Thymus (tissue), 14 donors: ENCODE data around the gene OR10G8. TPM values are rescaled to one million over a fixed set of nuclear protein-coding genes. Genes with fewer than 3 reads are reported as not detected.
"Not testable (repeated sequence)": the region's sequence is repeated elsewhere in the genome, so short reads cannot be mapped to it uniquely, and the experiment has no call there.

Experiments
- DNase-seq, 9 donors: peaks; one replicate each; pipeline ENCODE4 v3.0.0-alpha.2; 2013; ENCODE audit warnings: low spot score in 9 of 9, low read depth in 6 of 9, missing footprints in 1 of 9
- H3K27ac ChIP-seq, 2 donors: one replicate each; pipeline ENCODE4 v1.5.1; 2013; ENCODE audit warnings: control low read depth in 1 of 2, low read depth in 1 of 2, low read length in 1 of 2, mild to moderate bottlenecking in 1 of 2, moderate library complexity in 1 of 2
- H3K27me3 ChIP-seq, 2 donors: one replicate each; pipeline ENCODE4 v1.5.1; 2013; ENCODE audit warnings: low read length in 1 of 2; ENCODE audit not compliant: control insufficient read depth in 2 of 2, insufficient read depth in 1 of 2
- H3K36me3 ChIP-seq, 2 donors: one replicate each; pipeline ENCODE4 v1.5.1; 2013; ENCODE audit warnings: low read length in 1 of 2, mild to moderate bottlenecking in 1 of 2, moderate library complexity in 1 of 2; ENCODE audit not compliant: control insufficient read depth in 2 of 2, insufficient read depth in 2 of 2
- H3K4me1 ChIP-seq, 2 donors: one replicate each; pipeline ENCODE4 v1.5.1; 2013; ENCODE audit warnings: low read length in 2 of 2; ENCODE audit not compliant: control insufficient read depth in 2 of 2, insufficient read depth in 2 of 2
- H3K4me3 ChIP-seq, 2 donors: one replicate each; pipeline ENCODE4 v1.5.1; 2013; ENCODE audit warnings: low read length in 2 of 2, control low read depth in 1 of 2, mild to moderate bottlenecking in 1 of 2
- H3K9me3 ChIP-seq, 2 donors: one replicate each; pipeline ENCODE4 v1.5.1; 2013; ENCODE audit warnings: low read length in 1 of 2, mild to moderate bottlenecking in 1 of 2; ENCODE audit not compliant: control insufficient read depth in 2 of 2, insufficient read depth in 1 of 2
- WGBS: extraction: QIAGEN DNeasy Blood & Tissue Kit; methylation state at CpG from one replicate; pipeline ENCODE4 v1.1.7; 2013; 5-methylcytosine and 5-hydroxymethylcytosine counted together
- long read RNA-seq, 10 donors: transcript quantifications; one replicate each; lab custom pipeline, GENCODE V29; 2026
- polyA plus RNA-seq: library from polyadenylated mRNA; stranded (reverse); fragments of 200-250 nt; gene quantifications from one replicate; pipeline ENCODE4 v1.2.3, GENCODE V29; 2013
- total RNA-seq: library from RNA; stranded (reverse); fragments of 120-200 nt; gene quantifications from one replicate; pipeline ENCODE4 v1.2.4, GENCODE V29; 2013
- donor health status: healthy.

OR10G8 gene, protein sequence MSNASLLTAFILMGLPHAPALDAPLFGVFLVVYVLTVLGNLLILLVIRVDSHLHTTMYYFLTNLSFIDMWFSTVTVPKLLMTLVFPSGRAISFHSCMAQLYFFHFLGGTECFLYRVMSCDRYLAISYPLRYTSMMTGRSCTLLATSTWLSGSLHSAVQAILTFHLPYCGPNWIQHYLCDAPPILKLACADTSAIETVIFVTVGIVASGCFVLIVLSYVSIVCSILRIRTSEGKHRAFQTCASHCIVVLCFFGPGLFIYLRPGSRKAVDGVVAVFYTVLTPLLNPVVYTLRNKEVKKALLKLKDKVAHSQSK
- not detected for total RNA-seq
- not detected for polyA plus RNA-seq
- long read RNA-seq, donor 1 = 0 reads
- long read RNA-seq, donor 2 = 0 reads
- long read RNA-seq, donor 3 = 0 reads
- long read RNA-seq, donor 4 = 0 reads
- long read RNA-seq, donor 5 = 0 reads
- long read RNA-seq, donor 6 = 0 reads
- long read RNA-seq, donor 7 = 0 reads
- long read RNA-seq, donor 8 = 0 reads
- long read RNA-seq, donor 9 = 0 reads
- long read RNA-seq, donor 10 = 0 reads

DNA sequence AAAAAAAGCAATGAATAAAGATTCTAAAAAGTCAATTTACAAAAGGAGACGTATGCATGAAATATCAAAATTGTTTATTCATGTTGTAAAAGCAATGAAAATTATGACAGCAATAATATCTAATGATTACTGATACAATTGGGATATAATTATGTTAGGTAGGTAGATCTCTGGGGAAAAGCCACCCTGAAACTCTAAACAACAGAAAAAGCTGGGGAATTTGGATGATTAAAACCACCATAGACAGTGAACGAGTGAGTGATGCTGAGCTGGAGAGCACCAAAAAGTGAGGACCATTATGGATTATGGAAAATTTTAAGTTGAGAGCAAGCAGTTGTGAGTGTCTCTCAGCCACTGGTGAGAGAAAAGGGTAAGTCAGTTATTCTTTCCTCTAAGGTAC lies at the start of gene OR10G8:
Gene OR10G8 (plus strand): TSS at position 301 of the 400 bp plus-strand sequence. CDS start 2,825 bp downstream, outside the sequence.
- WGBS = 94% methylated on average over 2 of the region's 2 CpGs
- no peaks in the 10 kb centered on the region for H3K9me3 ChIP-seq
- no peaks in the 10 kb centered on the region for H3K27me3 ChIP-seq
- H3K36me3 ChIP-seq = no peaks in the 10 kb centered on the region
- no peak for DNase-seq
- H3K4me3 ChIP-seq = no peak within 1 kb of the TSS
- no peak within 1 kb of the TSS for H3K27ac ChIP-seq
- no peaks in the 10 kb centered on the region for H3K4me1 ChIP-seq

DNA sequence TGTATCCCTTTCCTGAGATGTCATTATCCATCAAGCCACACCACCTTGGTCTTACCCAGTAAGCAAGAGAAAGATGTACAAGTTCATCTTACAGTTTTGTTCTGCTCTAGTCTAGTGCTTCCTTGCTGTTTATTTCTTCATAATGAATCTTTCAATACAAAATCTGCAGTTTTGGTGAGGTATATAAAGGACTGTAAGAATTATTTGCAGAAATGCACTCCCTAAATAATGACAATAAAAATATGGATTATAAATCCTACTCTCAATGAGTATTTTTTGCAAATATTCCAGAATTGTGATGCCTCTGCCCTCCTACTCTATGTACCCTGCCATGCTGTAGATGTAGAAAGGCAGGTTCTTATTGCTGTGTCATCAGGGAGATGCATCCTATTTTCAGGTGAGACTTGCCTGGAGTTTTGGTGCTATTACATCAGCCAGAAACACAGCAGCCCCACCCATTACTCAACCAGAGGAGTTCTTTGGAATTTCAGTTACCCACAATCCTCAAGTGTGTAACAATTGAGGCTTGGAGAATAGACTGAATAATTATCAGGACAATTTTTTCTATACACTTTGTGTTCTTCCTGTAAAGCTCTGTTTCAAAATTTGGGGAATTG lies 48.8 kb upstream of the OR10G8 start, which contains the start of gene OR10S1:
Gene OR10S1 (minus strand): TSS at position 51 of the 617 bp plus-strand sequence. CDS start 117 bp downstream, outside the sequence.
- H3K27me3 ChIP-seq = no peaks in the 10 kb centered on the region
- no peak within 1 kb of the TSS for H3K27ac ChIP-seq
- H3K4me1 ChIP-seq = no peaks in the 10 kb centered on the region
- H3K4me3 ChIP-seq = no peak within 1 kb of the TSS
- H3K9me3 ChIP-seq = no peaks in the 10 kb centered on the region
- no peak for DNase-seq
- no peaks in the 10 kb centered on the region for H3K36me3 ChIP-seq

DNA sequence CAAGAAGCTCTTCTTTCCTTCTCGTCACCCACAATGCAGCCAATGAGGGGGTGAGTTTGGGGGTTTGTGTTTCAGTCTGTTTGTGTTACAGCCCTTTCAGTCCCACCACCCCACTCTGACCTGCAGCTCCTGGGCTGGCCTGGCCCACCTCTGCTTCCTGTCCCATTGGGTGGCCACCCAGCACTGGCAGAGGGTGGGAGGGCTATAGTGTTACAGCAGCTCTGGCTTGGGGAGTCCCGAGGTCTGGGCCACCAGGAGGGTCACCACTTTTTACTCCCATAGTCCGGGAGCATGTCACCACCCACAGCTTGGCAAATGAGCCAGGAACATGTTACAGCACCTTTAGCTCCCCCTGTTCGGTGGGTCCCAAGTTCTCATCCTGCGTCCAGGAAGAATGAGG lies 47.3 kb upstream of the OR10G8 start:
- WGBS = 93% methylated on average over 5 of the region's 5 CpGs
- no peaks in the 10 kb centered on the region for H3K4me1 ChIP-seq
- no peaks in the 10 kb centered on the region for H3K36me3 ChIP-seq
- H3K4me3 ChIP-seq = no peak overlapping the region
- H3K27ac ChIP-seq = no peak overlapping the region
- no peaks in the 10 kb centered on the region for H3K27me3 ChIP-seq
- H3K9me3 ChIP-seq = no peaks in the 10 kb centered on the region
- no peak for DNase-seq

DNA sequence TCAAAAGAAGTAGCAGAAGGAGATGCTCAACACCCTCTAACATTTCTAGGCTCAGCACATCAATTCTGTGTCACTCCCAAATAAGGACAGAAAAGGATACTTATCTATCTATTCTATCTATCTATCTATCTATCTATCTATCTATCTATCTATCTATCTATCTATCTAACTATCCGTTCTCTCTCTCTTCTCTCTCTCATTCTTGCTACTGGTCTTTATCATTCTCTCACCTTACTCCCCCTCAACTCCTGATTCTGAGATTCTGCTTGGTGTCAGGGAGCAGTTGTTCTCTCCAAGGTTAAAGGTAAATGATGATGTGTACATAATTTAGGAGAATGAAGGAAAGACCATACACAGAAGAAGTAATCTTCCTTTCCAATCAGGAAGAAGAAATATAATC lies 31.5 kb upstream of the OR10G8 start, which contains the start of gene OR10G6:
Gene OR10G6 (minus strand): TSS at position 43 of the 400 bp plus-strand sequence. CDS start 0 bp downstream, at position 43.
- no peaks in the 10 kb centered on the region for H3K36me3 ChIP-seq
- no peaks in the 10 kb centered on the region for H3K27me3 ChIP-seq
- H3K27ac ChIP-seq = no peak within 1 kb of the TSS
- no peak for DNase-seq
- H3K4me1 ChIP-seq = no peaks in the 10 kb centered on the region
- H3K4me3 ChIP-seq = no peak within 1 kb of the TSS
- WGBS = 100% methylated on average over 1 of the region's 1 CpG
- H3K9me3 ChIP-seq = no peaks in the 10 kb centered on the region

DNA sequence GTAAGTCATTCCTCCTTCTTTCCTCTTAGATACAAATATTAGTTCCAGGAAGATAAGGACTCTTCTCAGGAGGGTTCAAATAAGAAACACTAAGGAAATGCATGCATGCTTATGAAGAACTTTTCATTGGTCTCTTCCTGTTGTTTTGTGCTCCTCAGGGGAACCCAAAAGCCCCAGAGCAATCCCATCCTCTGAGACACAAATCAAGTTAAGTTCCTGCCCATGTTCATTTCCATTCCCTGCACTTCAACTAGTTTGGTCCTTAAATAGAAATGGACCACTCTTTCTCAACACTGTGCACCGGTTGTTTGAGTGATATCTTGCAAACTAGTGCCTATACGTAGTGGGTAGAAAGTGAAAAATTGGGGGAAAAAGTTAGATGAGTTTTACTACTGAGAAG lies 13.9 kb upstream of the OR10G8 start, which contains the start of gene OR10G4:
Gene OR10G4 (plus strand): TSS at position 301 of the 400 bp plus-strand sequence. CDS start 2,578 bp downstream, outside the sequence.
- WGBS = 91% methylated on average over 2 of the region's 2 CpGs

DNA sequence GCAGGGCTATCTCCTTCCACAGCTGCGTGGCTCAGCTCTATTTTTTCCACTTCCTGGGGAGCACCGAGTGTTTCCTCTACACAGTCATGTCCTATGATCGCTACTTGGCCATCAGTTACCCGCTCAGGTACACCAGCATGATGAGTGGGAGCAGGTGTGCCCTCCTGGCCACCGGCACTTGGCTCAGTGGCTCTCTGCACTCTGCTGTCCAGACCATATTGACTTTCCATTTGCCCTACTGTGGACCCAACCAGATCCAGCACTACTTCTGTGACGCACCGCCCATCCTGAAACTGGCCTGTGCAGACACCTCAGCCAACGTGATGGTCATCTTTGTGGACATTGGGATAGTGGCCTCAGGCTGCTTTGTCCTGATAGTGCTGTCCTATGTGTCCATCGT lies 10.8 kb upstream of the OR10G8 start:
- H3K27me3 ChIP-seq, H3K27ac ChIP-seq, H3K4me1 ChIP-seq, H3K4me3 ChIP-seq, H3K9me3 ChIP-seq, DNase-seq, H3K36me3 ChIP-seq: not testable (repeated sequence)
- 91% methylated on average over 7 of the region's 9 CpGs for WGBS

More for the DNA sequence above, 13.9 kb upstream of the OR10G8 start, which contains the start of gene OR10G4:
- no peaks in the 10 kb centered on the region for H3K27me3 ChIP-seq
- no peak within 1 kb of the TSS for H3K4me3 ChIP-seq
- no peak for DNase-seq
- H3K27ac ChIP-seq = no peak within 1 kb of the TSS
- no peaks in the 10 kb centered on the region for H3K36me3 ChIP-seq
- H3K9me3 ChIP-seq = no peaks in the 10 kb centered on the region
- H3K4me1 ChIP-seq = no peaks in the 10 kb centered on the region

DNA sequence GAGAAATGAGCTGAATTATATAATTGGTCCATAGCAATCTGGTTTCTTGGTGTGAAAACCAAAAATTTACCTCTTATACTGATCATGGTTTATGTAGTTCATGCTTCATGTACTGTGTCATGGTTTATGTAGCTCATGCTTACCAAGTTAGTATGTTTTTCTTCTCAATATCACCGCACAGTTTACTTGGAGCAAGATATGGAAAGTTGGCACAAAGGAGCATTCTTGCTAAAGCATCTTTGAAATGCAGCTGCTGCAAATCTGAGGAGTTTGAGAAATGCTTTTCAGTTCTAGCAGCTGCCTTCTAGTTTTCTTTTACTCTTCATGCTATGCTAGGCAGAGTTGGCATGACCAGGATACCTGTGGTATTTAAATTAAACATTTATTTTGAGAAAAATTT lies 10.1 kb downstream of the OR10G8 start:
- Histone ChIP-seq H3K9me3 (no peaks in the 10 kb centered on the region), H3K27me3 (no peaks in the 10 kb centered on the region), H3K36me3 (no peaks in the 10 kb centered on the region), H3K4me1 (no peaks in the 10 kb centered on the region), H3K4me3 (no peak overlapping the region), H3K27ac (no peak overlapping the region)
- no peak for DNase-seq
- WGBS = 93% methylated on average over 1 of the region's 1 CpG

DNA sequence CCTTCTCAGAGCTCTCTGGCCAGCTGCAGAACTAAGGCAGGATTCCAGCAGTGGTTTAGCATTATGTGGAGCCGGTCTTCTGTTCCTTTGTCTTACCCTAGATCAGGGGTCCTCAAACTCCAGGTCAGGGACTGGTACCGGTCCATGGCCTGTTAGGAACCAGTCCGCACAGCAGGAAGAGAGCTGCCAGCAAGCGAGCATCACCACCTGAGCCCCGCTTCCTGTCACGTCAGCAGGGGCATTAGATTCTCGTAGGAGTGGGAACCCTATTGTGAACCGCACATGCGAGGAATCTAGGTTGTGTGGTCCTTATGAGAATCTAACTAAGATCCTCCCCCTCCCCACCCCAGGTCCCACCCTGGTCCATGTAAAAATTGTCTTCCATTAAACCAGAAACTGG lies 13.0 kb downstream of the OR10G8 start:
- Histone ChIP-seq H3K4me1 (no peaks in the 10 kb centered on the region), H3K27me3 (no peaks in the 10 kb centered on the region), H3K27ac (no peak overlapping the region), H3K4me3 (no peak overlapping the region), H3K36me3 (no peaks in the 10 kb centered on the region), H3K9me3 (no peaks in the 10 kb centered on the region)
- DNase-seq = no peak
- WGBS = 93% methylated on average over 9 of the region's 9 CpGs

DNA sequence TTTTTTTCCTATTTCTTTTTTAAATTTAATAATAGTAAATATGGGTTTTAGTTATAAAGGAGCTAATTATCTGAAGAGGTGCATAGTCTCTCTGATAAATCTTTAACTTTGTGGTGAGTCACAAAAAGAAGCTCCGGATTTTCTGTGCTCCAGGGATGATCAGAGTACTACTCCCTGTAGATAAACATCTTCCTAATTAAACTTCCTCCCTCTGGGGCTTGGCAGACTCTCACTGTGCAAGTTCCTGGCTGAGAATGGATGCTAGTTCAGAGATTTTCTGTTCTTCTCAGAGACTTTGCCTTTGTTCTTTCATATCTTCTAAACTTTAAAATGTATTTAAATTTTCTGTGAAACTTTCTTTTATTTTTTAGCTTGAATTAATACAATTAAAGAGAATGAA lies 14.7 kb downstream of the OR10G8 start, which contains the start of gene OR10G7:
Gene OR10G7 (minus strand): TSS at position 72 of the 400 bp plus-strand sequence. CDS start 2,324 bp downstream, outside the sequence.
- 38% methylated on average over 1 of the region's 1 CpG for WGBS
- Histone ChIP-seq H3K9me3 (no peaks in the 10 kb centered on the region), H3K4me3 (no peak within 1 kb of the TSS), H3K27ac (no peak within 1 kb of the TSS), H3K36me3 (no peaks in the 10 kb centered on the region), H3K27me3 (no peaks in the 10 kb centered on the region), H3K4me1 (no peaks in the 10 kb centered on the region)
- no peak for DNase-seq
